Measurements from ENCODE around the gene PLCB3.

The PLCB3 gene
- 12.3 to 21.1 (median 19.0) reads per million in 3 donors for total RNA-seq

DNA sequence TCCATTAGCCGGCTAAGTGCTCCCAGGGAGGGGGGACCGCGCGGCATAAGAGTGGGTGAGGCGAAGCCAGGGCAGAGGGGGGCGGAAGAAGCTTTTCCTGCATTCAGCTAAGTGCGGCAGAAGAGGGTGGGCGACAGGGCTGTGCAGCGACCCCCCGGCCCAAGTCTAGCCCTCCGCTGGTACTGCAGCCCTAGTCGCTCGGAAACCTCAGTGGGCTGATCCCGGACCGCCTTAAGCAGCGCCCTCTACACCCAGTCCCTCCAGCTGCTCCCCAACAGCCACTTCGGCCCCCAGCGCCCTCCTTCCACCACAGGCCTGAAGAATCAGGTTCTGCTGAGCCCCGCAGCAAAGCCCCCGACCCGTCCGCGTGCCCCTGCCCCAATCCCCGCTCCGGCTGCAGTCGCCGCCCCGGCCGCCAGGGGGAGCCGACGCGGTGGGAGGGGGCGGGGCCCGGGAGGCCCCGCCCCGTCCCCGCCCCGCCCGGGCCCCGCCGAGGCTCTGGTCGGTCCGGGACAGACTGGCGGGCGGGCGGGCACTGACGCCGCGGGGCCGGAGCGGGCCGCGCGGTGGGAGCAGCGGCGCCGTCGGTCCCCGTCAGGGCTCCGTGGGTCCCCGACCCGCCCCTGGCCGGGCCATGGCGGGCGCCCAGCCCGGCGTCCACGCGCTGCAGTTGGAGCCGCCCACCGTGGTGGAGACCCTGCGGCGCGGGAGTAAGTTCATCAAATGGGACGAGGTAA lies at the start of gene PLCB3:
Gene PLCB3, plus strand, starts transcription at position 515 of the 737 bp plus-strand sequence. Its CDS starts 120 bp downstream, at position 635.
- Histone ChIP-seq H3K9me3 (ENCODE audit: control insufficient read depth, low read length) (no peaks in the 10 kb centered on the region), H3K4me1 (ENCODE audit: control insufficient read depth, insufficient read depth, low read length, poor library complexity, severe bottlenecking) (peaks cover 32% of the 10 kb centered on the region), H3K4me3 (ENCODE audit: insufficient read depth, low read depth, low read length, poor library complexity, severe bottlenecking) (peak within 1 kb of the TSS; percentile 65), H3K36me3 (ENCODE audit: control insufficient read depth, insufficient read depth, low read length) (no peaks in the 10 kb centered on the region), H3K27me3 (replicated peaks; ENCODE audit: control insufficient read depth, insufficient read depth, low read length, poor library complexity, severe bottlenecking) (no peaks in the 10 kb centered on the region), H3K27ac (ENCODE audit: insufficient read depth, low read length, poor library complexity, severe bottlenecking) (no peak within 1 kb of the TSS)
- DNase-seq: peak; percentile 50 to 56 (median 54)

DNA sequence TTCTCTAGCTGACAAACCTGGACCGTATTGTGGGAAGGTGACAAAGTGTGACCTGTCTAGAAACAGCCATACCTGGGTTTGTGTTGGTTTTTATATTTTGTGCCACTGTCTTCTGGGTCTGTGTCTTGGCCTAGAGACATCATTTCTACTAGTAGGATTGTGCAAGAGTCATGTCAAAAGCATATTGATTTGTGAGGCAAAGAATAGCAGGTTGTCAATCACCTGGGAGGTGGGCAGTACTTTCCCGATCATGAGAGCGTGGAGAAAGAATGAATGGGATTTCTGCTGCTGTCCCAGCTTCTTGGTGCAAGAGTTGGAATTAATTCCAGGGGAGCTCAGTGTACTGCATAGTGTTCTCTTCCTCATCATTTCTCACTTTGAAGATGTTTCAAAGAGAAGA lies 49.8 kb upstream of the PLCB3 start:
- H3K4me3 ChIP-seq (ENCODE audit: insufficient read depth, low read depth, low read length, poor library complexity, severe bottlenecking): no peak overlapping the region
- peaks cover 71% of the 10 kb centered on the region for H3K36me3 ChIP-seq (ENCODE audit: control insufficient read depth, insufficient read depth, low read length)
- H3K27me3 ChIP-seq (replicated peaks; ENCODE audit: control insufficient read depth, insufficient read depth, low read length, poor library complexity, severe bottlenecking): no peaks in the 10 kb centered on the region
- H3K4me1 ChIP-seq (ENCODE audit: control insufficient read depth, insufficient read depth, low read length, poor library complexity, severe bottlenecking): peaks cover 20% of the 10 kb centered on the region
- no peak for DNase-seq
- H3K27ac ChIP-seq (ENCODE audit: insufficient read depth, low read length, poor library complexity, severe bottlenecking): no peak overlapping the region
- no peaks in the 10 kb centered on the region for H3K9me3 ChIP-seq (ENCODE audit: control insufficient read depth, low read length)

DNA sequence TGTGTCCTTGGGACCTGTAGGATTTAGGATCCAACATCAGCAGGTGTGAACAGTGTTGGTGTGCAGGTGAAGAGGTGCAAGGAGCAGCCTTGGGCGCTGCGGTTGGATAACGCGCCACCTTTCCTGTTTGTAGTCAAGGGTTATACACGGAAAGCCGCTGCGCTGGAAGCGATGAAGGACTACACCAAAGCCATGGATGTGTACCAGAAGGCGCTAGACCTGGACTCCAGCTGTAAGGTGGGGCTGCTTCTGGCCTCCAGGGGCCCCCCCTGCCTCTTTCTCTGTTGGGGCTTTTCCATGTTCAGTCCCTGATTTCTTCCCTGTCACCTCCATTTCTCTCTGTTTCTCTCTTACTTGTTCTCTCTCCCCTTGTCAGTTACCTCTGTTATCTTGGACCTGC lies 48.3 kb upstream of the PLCB3 start:
- Histone ChIP-seq H3K9me3 (ENCODE audit: control insufficient read depth, low read length) (no peaks in the 10 kb centered on the region), H3K4me1 (ENCODE audit: control insufficient read depth, insufficient read depth, low read length, poor library complexity, severe bottlenecking) (peaks cover 35% of the 10 kb centered on the region), H3K27me3 (replicated peaks; ENCODE audit: control insufficient read depth, insufficient read depth, low read length, poor library complexity, severe bottlenecking) (no peaks in the 10 kb centered on the region), H3K27ac (ENCODE audit: insufficient read depth, low read length, poor library complexity, severe bottlenecking) (no peak overlapping the region), H3K4me3 (ENCODE audit: insufficient read depth, low read depth, low read length, poor library complexity, severe bottlenecking) (no peak overlapping the region), H3K36me3 (ENCODE audit: control insufficient read depth, insufficient read depth, low read length) (peaks cover 56% of the 10 kb centered on the region)
- no peak for DNase-seq

DNA sequence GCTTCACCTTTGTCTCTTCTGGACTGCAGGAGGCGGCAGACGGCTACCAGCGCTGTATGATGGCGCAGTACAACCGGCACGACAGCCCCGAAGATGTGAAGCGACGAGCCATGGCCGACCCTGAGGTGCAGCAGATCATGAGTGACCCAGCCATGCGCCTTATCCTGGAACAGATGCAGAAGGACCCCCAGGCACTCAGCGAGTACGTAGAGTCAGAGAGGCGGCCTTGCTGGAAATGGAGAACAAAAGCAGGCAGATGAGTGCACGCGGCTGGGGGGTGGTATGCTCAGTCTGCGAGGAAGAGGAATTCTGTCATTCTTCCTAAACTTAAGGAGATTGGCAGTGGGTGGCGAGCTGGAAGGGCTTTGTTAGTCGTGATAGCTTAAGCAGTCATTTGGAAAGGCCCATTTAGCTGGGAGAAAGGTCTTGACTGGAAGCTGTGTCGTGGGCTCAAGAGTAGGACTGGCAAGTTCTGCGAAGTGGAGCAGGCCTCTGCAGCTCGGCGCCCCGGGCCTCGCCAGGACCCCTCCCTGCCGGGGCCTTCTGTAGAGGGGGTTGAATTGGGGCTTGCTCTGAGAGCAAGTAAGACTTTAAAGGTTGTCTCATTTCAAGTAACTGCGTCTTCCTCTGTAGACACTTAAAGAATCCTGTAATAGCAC lies 47.8 kb upstream of the PLCB3 start:
- no peak overlapping the region for H3K27ac ChIP-seq (ENCODE audit: insufficient read depth, low read length, poor library complexity, severe bottlenecking)
- H3K36me3 ChIP-seq (ENCODE audit: control insufficient read depth, insufficient read depth, low read length): peaks cover 51% of the 10 kb centered on the region
- peaks cover 40% of the 10 kb centered on the region for H3K4me1 ChIP-seq (ENCODE audit: control insufficient read depth, insufficient read depth, low read length, poor library complexity, severe bottlenecking)
- H3K27me3 ChIP-seq (replicated peaks; ENCODE audit: control insufficient read depth, insufficient read depth, low read length, poor library complexity, severe bottlenecking): no peaks in the 10 kb centered on the region
- no peak overlapping the region for H3K4me3 ChIP-seq (ENCODE audit: insufficient read depth, low read depth, low read length, poor library complexity, severe bottlenecking)
- DNase-seq: no peak
- H3K9me3 ChIP-seq (ENCODE audit: control insufficient read depth, low read length): no peaks in the 10 kb centered on the region

DNA sequence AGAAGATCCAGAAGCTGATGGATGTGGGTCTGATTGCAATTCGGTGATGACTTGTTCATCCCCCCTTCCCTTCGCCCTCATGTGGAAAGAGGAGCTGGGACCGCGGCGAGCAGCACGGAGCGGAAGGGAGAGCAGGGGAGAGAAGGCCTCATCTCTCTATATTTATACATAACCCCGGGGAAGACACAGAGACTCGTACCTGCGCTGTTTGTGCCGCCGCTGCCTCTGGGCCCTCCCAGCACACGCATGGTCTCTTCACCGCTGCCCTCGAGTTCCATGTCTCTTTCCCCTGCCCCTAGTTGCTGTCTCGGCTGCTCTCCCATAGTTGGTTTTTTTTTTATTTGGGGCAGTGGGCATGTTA lies 47.3 kb upstream of the PLCB3 start:
- Histone ChIP-seq H3K4me1 (ENCODE audit: control insufficient read depth, insufficient read depth, low read length, poor library complexity, severe bottlenecking) (peaks cover 43% of the 10 kb centered on the region), H3K27ac (ENCODE audit: insufficient read depth, low read length, poor library complexity, severe bottlenecking) (no peak overlapping the region), H3K4me3 (ENCODE audit: insufficient read depth, low read depth, low read length, poor library complexity, severe bottlenecking) (no peak overlapping the region), H3K9me3 (ENCODE audit: control insufficient read depth, low read length) (no peaks in the 10 kb centered on the region), H3K36me3 (ENCODE audit: control insufficient read depth, insufficient read depth, low read length) (peaks cover 46% of the 10 kb centered on the region), H3K27me3 (replicated peaks; ENCODE audit: control insufficient read depth, insufficient read depth, low read length, poor library complexity, severe bottlenecking) (no peaks in the 10 kb centered on the region)
- DNase-seq: no peak

DNA sequence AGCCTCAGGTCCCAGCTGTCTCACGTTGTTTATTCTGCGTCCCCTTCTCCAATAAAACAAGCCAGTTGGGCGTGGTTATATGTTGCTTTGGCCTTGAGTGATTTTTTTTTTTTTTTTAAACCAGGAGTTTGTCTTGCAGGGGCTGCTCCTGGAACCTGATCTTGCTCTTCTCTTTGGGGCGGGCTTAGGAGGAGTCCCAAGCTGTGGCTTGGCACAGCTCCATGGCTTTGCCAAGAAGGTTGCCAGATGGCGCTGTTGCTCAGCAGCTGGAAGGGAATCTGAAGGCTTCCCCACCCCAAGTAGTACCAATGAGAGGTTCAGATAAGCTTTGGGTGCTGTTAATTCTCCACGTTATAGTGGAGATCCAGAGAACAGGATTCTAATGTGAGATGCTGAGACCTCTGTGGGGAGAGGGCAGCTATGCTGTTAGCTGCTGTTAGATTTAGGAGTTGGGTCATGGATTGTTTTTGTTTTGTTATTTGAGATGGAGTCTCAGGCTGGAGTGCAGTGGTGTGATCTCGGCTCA lies 46.8 kb upstream of the PLCB3 start:
- peaks cover 48% of the 10 kb centered on the region for H3K36me3 ChIP-seq (ENCODE audit: control insufficient read depth, insufficient read depth, low read length)
- H3K27ac ChIP-seq (ENCODE audit: insufficient read depth, low read length, poor library complexity, severe bottlenecking): no peak overlapping the region
- no peaks in the 10 kb centered on the region for H3K27me3 ChIP-seq (replicated peaks; ENCODE audit: control insufficient read depth, insufficient read depth, low read length, poor library complexity, severe bottlenecking)
- no peaks in the 10 kb centered on the region for H3K9me3 ChIP-seq (ENCODE audit: control insufficient read depth, low read length)
- H3K4me1 ChIP-seq (ENCODE audit: control insufficient read depth, insufficient read depth, low read length, poor library complexity, severe bottlenecking): peaks cover 43% of the 10 kb centered on the region
- DNase-seq: peak; percentile 71 to 78 (median 73)
- no peak overlapping the region for H3K4me3 ChIP-seq (ENCODE audit: insufficient read depth, low read depth, low read length, poor library complexity, severe bottlenecking)

DNA sequence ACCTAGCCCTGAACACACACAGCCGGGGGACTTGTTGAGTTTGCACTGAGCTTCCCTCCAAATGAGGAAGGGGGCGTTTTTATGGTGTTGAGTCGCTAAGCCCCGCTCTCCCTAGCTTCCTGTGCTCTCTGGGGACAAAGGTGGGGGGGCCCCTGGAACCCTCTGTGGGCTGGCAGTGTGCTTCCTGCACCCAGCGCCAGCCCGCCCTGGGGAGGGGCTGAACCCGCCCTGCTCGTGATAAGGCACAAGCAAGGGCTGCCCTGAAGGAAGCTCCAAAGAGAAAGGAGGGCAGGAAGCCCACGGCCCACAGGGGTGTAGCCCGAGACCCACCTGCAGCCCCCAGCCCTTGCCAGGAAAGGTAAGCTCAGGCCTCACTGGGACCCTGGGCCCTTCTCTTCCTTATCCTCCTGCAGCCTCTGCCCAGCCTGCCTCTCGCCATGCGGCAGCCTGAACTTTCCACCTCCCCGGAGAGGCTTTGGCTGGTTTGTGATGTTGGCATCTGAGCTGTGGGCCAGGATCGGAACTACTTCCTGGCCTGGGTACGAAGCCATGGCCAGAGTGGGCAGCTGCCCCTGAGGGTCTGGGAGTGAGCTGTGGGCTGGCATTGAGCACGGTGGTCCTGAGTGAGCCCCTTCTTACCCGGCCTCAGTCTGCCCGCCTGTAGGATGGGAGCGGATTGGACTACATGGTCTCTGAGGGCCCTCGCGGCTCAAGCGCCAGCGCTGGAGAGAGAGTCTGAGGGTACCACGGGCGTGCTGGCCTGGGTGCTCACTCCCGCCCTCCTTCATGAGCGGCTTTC lies 44.7 kb upstream of the PLCB3 start, which contains the start of gene FERMT3:
Gene FERMT3, plus strand, starts transcription at position 265 of the 799 bp plus-strand sequence. CDS start 644 bp downstream, outside the sequence.
- peak in 2 of 3 donors; percentile 48 to 52 for DNase-seq
- Histone ChIP-seq H3K27ac (ENCODE audit: insufficient read depth, low read length, poor library complexity, severe bottlenecking) (peak within 1 kb of the TSS; percentile 81), H3K27me3 (replicated peaks; ENCODE audit: control insufficient read depth, insufficient read depth, low read length, poor library complexity, severe bottlenecking) (no peaks in the 10 kb centered on the region), H3K9me3 (ENCODE audit: control insufficient read depth, low read length) (no peaks in the 10 kb centered on the region), H3K4me1 (ENCODE audit: control insufficient read depth, insufficient read depth, low read length, poor library complexity, severe bottlenecking) (peaks cover 43% of the 10 kb centered on the region), H3K36me3 (ENCODE audit: control insufficient read depth, insufficient read depth, low read length) (peaks cover 47% of the 10 kb centered on the region), H3K4me3 (ENCODE audit: insufficient read depth, low read depth, low read length, poor library complexity, severe bottlenecking) (peak within 1 kb of the TSS; percentile 84)

DNA sequence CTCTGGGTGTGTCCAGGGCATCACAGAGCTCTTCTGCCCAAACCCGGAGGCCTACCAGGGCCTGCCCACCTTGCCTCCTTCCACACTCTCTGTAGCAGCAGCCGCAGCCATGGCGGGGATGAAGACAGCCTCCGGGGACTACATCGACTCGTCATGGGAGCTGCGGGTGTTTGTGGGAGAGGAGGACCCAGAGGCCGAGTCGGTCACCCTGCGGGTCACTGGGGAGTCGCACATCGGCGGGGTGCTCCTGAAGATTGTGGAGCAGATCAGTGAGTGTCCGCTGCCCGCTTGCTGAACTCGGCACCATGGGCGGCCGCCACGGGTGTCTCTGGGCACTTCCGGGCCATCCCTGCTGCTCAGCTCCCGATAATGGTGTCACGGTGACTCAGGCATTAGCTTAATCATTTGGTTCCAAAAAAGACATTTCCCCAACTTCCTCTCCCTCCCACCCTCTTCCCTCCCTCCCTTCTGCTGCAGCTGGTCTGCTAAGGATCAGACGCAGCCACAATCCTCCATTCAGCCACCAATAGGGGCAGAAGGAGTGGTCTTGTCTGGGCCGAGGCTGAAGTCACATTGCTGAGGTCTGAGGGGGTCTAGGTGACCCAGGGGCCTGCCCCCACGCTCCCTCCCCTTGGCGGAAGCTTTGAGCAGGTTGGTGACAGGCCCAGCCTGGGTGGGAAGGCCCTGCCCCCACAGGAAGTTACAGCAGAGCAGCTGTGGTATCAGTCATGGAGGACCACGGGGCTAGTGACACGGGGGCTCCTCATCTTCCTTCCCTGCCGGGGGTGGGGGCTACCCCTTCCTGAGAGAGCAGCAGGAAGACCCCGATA lies 43.9 kb upstream of the PLCB3 start:
- Histone ChIP-seq H3K9me3 (ENCODE audit: control insufficient read depth, low read length) (no peaks in the 10 kb centered on the region), H3K4me1 (ENCODE audit: control insufficient read depth, insufficient read depth, low read length, poor library complexity, severe bottlenecking) (peaks cover 43% of the 10 kb centered on the region), H3K27me3 (replicated peaks; ENCODE audit: control insufficient read depth, insufficient read depth, low read length, poor library complexity, severe bottlenecking) (no peaks in the 10 kb centered on the region), H3K27ac (ENCODE audit: insufficient read depth, low read length, poor library complexity, severe bottlenecking) (peak overlapping the region; percentile 81), H3K4me3 (ENCODE audit: insufficient read depth, low read depth, low read length, poor library complexity, severe bottlenecking) (peak overlapping the region; percentile 84), H3K36me3 (ENCODE audit: control insufficient read depth, insufficient read depth, low read length) (peaks cover 48% of the 10 kb centered on the region)
- peak; percentile 46 to 54 (median 46) for DNase-seq

DNA sequence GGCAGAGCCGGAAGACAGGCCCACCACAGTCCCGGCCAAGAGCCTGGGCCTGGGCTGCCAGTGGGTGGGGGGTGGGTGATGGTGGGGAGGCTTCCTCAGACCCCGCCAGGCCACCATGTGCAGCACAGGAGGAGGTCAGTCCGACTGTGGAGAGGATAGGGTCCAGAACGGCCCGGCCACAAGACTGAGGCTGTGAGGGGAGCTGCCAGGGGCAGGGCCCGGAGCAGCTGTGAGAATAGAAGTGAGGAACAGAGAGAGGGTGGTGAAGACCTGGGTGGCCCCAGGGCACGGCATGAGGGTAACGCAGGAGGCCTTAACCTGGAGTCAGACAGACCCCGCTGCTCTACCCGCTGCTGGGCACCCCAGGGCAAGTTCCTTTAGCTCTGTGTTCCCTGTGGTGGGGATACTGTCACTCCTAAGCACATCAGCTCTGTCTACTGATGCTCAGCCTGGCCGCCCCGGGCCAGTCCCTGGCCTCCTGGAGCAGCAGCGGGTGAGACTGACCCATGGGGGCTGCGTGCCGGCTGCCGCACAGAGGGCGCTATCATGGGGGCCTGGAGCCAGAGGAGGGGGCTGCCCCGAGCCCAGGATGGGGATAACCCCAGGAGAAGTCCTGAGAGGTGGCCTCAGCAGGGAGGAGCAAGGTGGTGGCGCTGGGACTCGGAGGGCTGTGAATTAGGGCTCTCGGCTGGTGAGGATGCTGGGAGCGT lies 43.1 kb upstream of the PLCB3 start:
- H3K36me3 ChIP-seq (ENCODE audit: control insufficient read depth, insufficient read depth, low read length): peaks cover 43% of the 10 kb centered on the region
- H3K27ac ChIP-seq (ENCODE audit: insufficient read depth, low read length, poor library complexity, severe bottlenecking): peak overlapping the region; percentile 81
- no peaks in the 10 kb centered on the region for H3K27me3 ChIP-seq (replicated peaks; ENCODE audit: control insufficient read depth, insufficient read depth, low read length, poor library complexity, severe bottlenecking)
- peak overlapping the region; percentile 84 for H3K4me3 ChIP-seq (ENCODE audit: insufficient read depth, low read depth, low read length, poor library complexity, severe bottlenecking)
- H3K4me1 ChIP-seq (ENCODE audit: control insufficient read depth, insufficient read depth, low read length, poor library complexity, severe bottlenecking): peaks cover 43% of the 10 kb centered on the region
- DNase-seq: no peak
- no peaks in the 10 kb centered on the region for H3K9me3 ChIP-seq (ENCODE audit: control insufficient read depth, low read length)

Measured in effector memory CD4-positive, alpha-beta T cell (primary cell).